A549 (cell line): ENCODE measurements around the gene GSDMA. TPM values are rescaled to one million over a fixed set of nuclear protein-coding genes. Genes with fewer than 3 reads are reported as not detected.

ENCODE experiments used
- ATAC-seq, 2 experiments: fragments of 200-7000 bp in 1 of 2; fragments of >200 bp in 1 of 2; cut with Nextera tagmentation in 1 of 2; cut with Tn5 transposase in 1 of 2; 3 replicates each; pipeline versions ENCODE4 v1.8.0 to v1.9.1; 2018 to 2020; ENCODE audit warnings: mild to moderate bottlenecking in 1 of 2, moderate library complexity in 1 of 2
- CTCF ChIA-PET: fragments of 300-600 bp; sonication (Branson Sonifier 250); formaldehyde crosslinking; extraction: SDS; loops from one replicate; lab custom pipeline; 2021; ENCODE audit warnings: antibody characterized with exemption, inconsistent platforms; lab: Yijun Ruan, JAX
- POLR2A ChIA-PET: fragments of 350-600 bp; formaldehyde crosslinking; extraction: SDS; loops from one replicate; lab custom pipeline; 2021; ENCODE audit warnings: antibody characterized with exemption, inconsistent platforms; lab: Yijun Ruan, JAX
- DNase-seq, 2 experiments: peaks; one replicate each; pipeline versions ENCODE4 v3.0.0 to v3.0.0-alpha.2; 2011 to 2016; ENCODE audit warnings: low read depth in 1 of 2, low spot score in 1 of 2
- FAIRE-seq: peaks from 2 replicates; lab custom pipeline; 2011; peaks lifted over from hg19 to GRCh38; lab: Jason Lieb, UNC
- H3K27ac ChIP-seq, 2 experiments: fragments of >200 bp; sonication (Bioruptor Twin); formaldehyde crosslinking; 3 replicates each; pipeline ENCODE4 v1.5.1; 2016 to 2017
- H3K4me1 ChIP-seq: fragments of >200 bp; sonication (Bioruptor Twin); formaldehyde crosslinking; 3 replicates; pipeline ENCODE4 v1.6.1; 2016
- H3K4me2 ChIP-seq: fragments of >200 bp; sonication (Bioruptor Twin); formaldehyde crosslinking; 3 replicates; pipeline ENCODE4 v1.6.1; 2016
- H3K4me3 ChIP-seq: fragments of >200 bp; sonication (Bioruptor Twin); formaldehyde crosslinking; 3 replicates; pipeline ENCODE4 v1.5.1; 2016
- H3K9me3 ChIP-seq: fragments of >200 bp; sonication (Bioruptor Twin); formaldehyde crosslinking; 3 replicates; pipeline ENCODE4 v1.6.1; 2016
- CBX2 ChIP-seq: fragments of 200-600 bp; sonication (generic); IDR thresholded peaks from 2 replicates; pipeline ENCODE4 v1.6.1; 2016; ENCODE audit warnings: low read depth, mild to moderate bottlenecking, borderline replicate concordance
- E2F6 ChIP-seq: IDR thresholded peaks from 2 replicates; pipeline ENCODE4 v1.6.1; 2012; ENCODE audit warnings: low read depth, borderline replicate concordance
- EHMT2 ChIP-seq: fragments of 200-600 bp; sonication (generic); IDR thresholded peaks from 2 replicates; pipeline ENCODE4 v1.6.1; 2016; ENCODE audit warnings: antibody characterized with exemption, low read depth, mild to moderate bottlenecking, moderate library complexity
- ELK1 ChIP-seq: fragments of 150-350 bp; IDR thresholded peaks from 2 replicates; pipeline ENCODE4 v1.6.1; 2014; ENCODE audit warnings: low read depth, mild to moderate bottlenecking, low read length
- EP300 ChIP-seq, 2 experiments: fragments of >200 bp; sonication (Bioruptor Twin); formaldehyde crosslinking; IDR thresholded peaks; 2 replicates in 1 of 2; 3 replicates in 1 of 2; pipeline ENCODE4 v1.6.1; 2016 to 2017
- HOXA7 ChIP-seq: fragments of 250-450 bp; sonication (Bioruptor Pico); IDR thresholded peaks from 2 replicates; pipeline ENCODE4 v1.5.0; 2020; ENCODE audit warnings: mild to moderate bottlenecking, moderate library complexity
- HOXB13 ChIP-seq: fragments of 250-450 bp; sonication (Bioruptor Pico); IDR thresholded peaks from 2 replicates; pipeline ENCODE4 v1.5.0; 2020; ENCODE audit warnings: low read depth, mild to moderate bottlenecking, moderate library complexity
- JUNB ChIP-seq: fragments of >200 bp; sonication (Bioruptor Twin); formaldehyde crosslinking; IDR thresholded peaks from 2 replicates; pipeline ENCODE4 v1.6.1; 2016
- PBX3 ChIP-seq: IDR thresholded peaks from 2 replicates; pipeline ENCODE4 v1.6.1; 2012
- PHF8 ChIP-seq: fragments of 200-600 bp; sonication (generic); IDR thresholded peaks from 2 replicates; pipeline ENCODE4 v1.6.1; 2016; ENCODE audit warnings: low read depth, mild to moderate bottlenecking, antibody characterized with exemption, moderate library complexity, borderline replicate concordance
- RAD21 ChIP-seq, 2 experiments: fragments of >200 bp in 1 of 2; sonication (Bioruptor Twin) in 1 of 2; formaldehyde crosslinking in 1 of 2; IDR thresholded peaks in 1 of 2; conservative IDR thresholded peaks in 1 of 2; 2 replicates in 1 of 2; 3 replicates in 1 of 2; pipeline ENCODE4 v1.6.1; 2012 to 2018; ENCODE audit warnings: inconsistent platforms in 1 of 2
- RCOR1 ChIP-seq: fragments of 150-350 bp; IDR thresholded peaks from 2 replicates; pipeline ENCODE4 v1.6.1; 2014; ENCODE audit warnings: antibody characterized with exemption, low read length, low read depth
- REST ChIP-seq: fragments of 200-600 bp; sonication (generic); IDR thresholded peaks from 2 replicates; pipeline ENCODE4 v1.6.1; 2016; ENCODE audit warnings: antibody characterized with exemption, mild to moderate bottlenecking, moderate library complexity
- RFX5 ChIP-seq: fragments of 450-650 bp; IDR thresholded peaks from 2 replicates; pipeline ENCODE4 v1.7.1; 2014; ENCODE audit warnings: antibody characterized with exemption, mild to moderate bottlenecking, moderate library complexity
- SREBF2 ChIP-seq: fragments of 450-650 bp; IDR thresholded peaks from 2 replicates; pipeline ENCODE4 v1.6.1; 2014; ENCODE audit warnings: mild to moderate bottlenecking, moderate library complexity
- USF2 ChIP-seq: fragments of 450-650 bp; IDR thresholded peaks from 2 replicates; pipeline ENCODE4 v1.6.1; 2014; ENCODE audit warnings: antibody characterized with exemption
- ZFP36 ChIP-seq: fragments of 450-650 bp; IDR thresholded peaks from 2 replicates; pipeline ENCODE4 v1.6.1; 2014; ENCODE audit warnings: borderline replicate concordance; ENCODE audit not compliant: partially characterized antibody
- ZSCAN20 ChIP-seq: fragments of 250-450 bp; sonication (Bioruptor Pico); IDR thresholded peaks from 2 replicates; pipeline ENCODE4 v1.8.0; 2022; ENCODE audit warnings: mild to moderate bottlenecking, moderate library complexity
- WGBS: methylation state at CpG from one replicate; pipeline ENCODE4 v1.1.6; 2017; ENCODE audit errors: missing lambda C conversion rate; 5-methylcytosine and 5-hydroxymethylcytosine counted together
- polyA plus RNA-seq, 4 experiments: library from polyadenylated mRNA; depleted of rRNA in 3 of 4; stranded (reverse); fragments of >200 nt; fragmentation: RNase III in 1 of 4; extraction: RNeasy Plus Mini Kit Qiagen cat#74134 plus additional on column Dnase treatment in 1 of 4; gene quantifications; 2 replicates in 3 of 4; 3 replicates in 1 of 4; pipeline ENCODE4 v1.2.3, GENCODE V29; 2011 to 2017

GSDMA gene
- polyA plus RNA-seq, 2 of the 4 experiments (the other 2 are of a cell fraction), result not detected

GRCh38 chr17:40019140-40019991 lies 56.6 kb downstream of the GSDMA start (continued):
- TF ChIP-seq REST (no peak), PBX3 (no peak), HOXA7 (CRISPR knock-in tag) (no peak), RAD21 (conservative IDR thresholded peaks at IDR 0.05 in 1 of 2, IDR thresholded peaks at IDR 0.05 in 1 of 2) (no peak), ZSCAN20 (CRISPR knock-in tag) (no peak), EHMT2 (no peak)
- TF ChIP-seq, all 56 proteins: peak for 0

- 91% methylated on average over 13 of the region's 13 CpGs for WGBS
- ATAC-seq, result no peak
- no peak for TF ChIP-seq PHF8
- no peak for TF ChIP-seq CBX2
- no peak for TF ChIP-seq USF2
- TF ChIP-seq JUNB, result no peak
- no peak for TF ChIP-seq ZFP36
- TF ChIP-seq SREBF2, result no peak
- no peak for TF ChIP-seq ELK1
- TF ChIP-seq EP300 (IDR thresholded peaks at IDR 0.05), result no peak
- TF ChIP-seq RFX5, result no peak
- TF ChIP-seq HOXB13 (CRISPR knock-in tag), result no peak
- TF ChIP-seq E2F6, result no peak
- TF ChIP-seq RCOR1, result no peak
- no peak overlapping the region for H3K4me3 ChIP-seq
- CTCF ChIA-PET, result interaction anchor here (1.0 to 23.2 kb wide), 6 partner anchors 13 to 149 kb away, joined by 3 to 625 read pairs (median 24); partner anchors contain the start of genes CSF3 and THRA
- no peak overlapping the region for H3K4me2 ChIP-seq
- H3K27ac ChIP-seq, result peak overlapping the region; percentile 83 to 84; a peak in 2 of 6 replicates
- no peak for DNase-seq
- peaks cover 44% of the 10 kb centered on the region for H3K4me1 ChIP-seq
- H3K9me3 ChIP-seq, result no peaks in the 10 kb centered on the region
- no peak for FAIRE-seq
- POLR2A ChIA-PET, result no interaction called here
Observed at GRCh38 chr17:40020146-40020545, 57.3 kb downstream of the GSDMA start.
